Testis (tissue), 3 donors: ENCODE results near the gene HTR2B. TPM values are rescaled to one million over a fixed set of nuclear protein-coding genes. Genes with fewer than 3 reads are reported as not detected.
"Not testable (repeated sequence)": the region's sequence is repeated elsewhere in the genome, so short reads cannot be mapped to it uniquely, and the experiment has no call there.

ENCODE experiments used
- DNase-seq: peaks from one replicate; pipeline ENCODE4 v3.0.0-alpha.2; 2019
- H3K27ac ChIP-seq, 2 donors: fragments of 200-600 bp; sonication (generic); one replicate each; pipeline ENCODE4 v1.5.1; 2019
- H3K27me3 ChIP-seq: fragments of 200-600 bp; sonication (generic); one replicate; pipeline ENCODE4 v1.5.1; 2019
- H3K36me3 ChIP-seq: fragments of 200-600 bp; sonication (generic); one replicate; pipeline ENCODE4 v1.5.1; 2017; ENCODE audit warnings: low read depth; ENCODE audit errors: missing control alignments
- H3K4me1 ChIP-seq: fragments of 200-600 bp; sonication (generic); one replicate; pipeline ENCODE4 v1.5.1; 2019
- H3K4me3 ChIP-seq, 2 donors: fragments of 200-600 bp; sonication (generic); one replicate each; pipeline ENCODE4 v1.5.1; 2017 to 2019
- H3K9me3 ChIP-seq: fragments of 200-600 bp; sonication (generic); one replicate; pipeline ENCODE4 v1.5.1; 2017
- CTCF ChIP-seq, 3 experiments: fragments of 450-650 bp in 2 of 3; fragments of 200-600 bp in 1 of 3; sonication (generic) in 1 of 3; IDR thresholded peaks; one replicate each; pipeline ENCODE4 v1.5.1; 2016 to 2019; ENCODE audit warnings: antibody characterized with exemption in 3 of 3, mild to moderate bottlenecking in 2 of 3, moderate library complexity in 1 of 3
- POLR2A ChIP-seq: fragments of 450-650 bp; IDR thresholded peaks from one replicate; pipeline ENCODE4 v1.6.1; 2017; ENCODE audit warnings: antibody characterized with exemption, mild to moderate bottlenecking, moderate library complexity
- WGBS, 2 donors: methylation state at CpG; one replicate each; pipeline ENCODE4 v1.1.5; 2018; 5-methylcytosine and 5-hydroxymethylcytosine counted together
- intact Hi-C: fragments of 100-400 bp; cut with DNase I; formaldehyde crosslinking; loops from one replicate; pipeline ENCODE4 v1.15.1; 2023; ENCODE audit warnings: low total_unique reads
- polyA plus RNA-seq: library from polyadenylated mRNA; stranded (reverse); fragments of 350-450 nt; fragmentation: Illumina TruSeq; extraction: RNeasy Lipid Tissue Mini Kit (QIAGEN cat#74804); gene quantifications from one replicate; pipeline ENCODE4 v1.2.3, GENCODE V29; 2014; ENCODE audit warnings: low read depth, low replicate concordance; ENCODE audit not compliant: insufficient read depth
- total RNA-seq, 2 donors: library from RNA; depleted of rRNA; stranded (reverse); fragments of >200 nt; gene quantifications; one replicate each; pipeline ENCODE4 v1.2.3, GENCODE V29; 2016

HTR2B gene
- total and polyA plus RNA-seq, 3 donors from 2014 or later, result 0.16 to 0.71 (median 0.37) TPM

GRCh38 chr2:231152800-231153557 is 28.1 kb upstream of the HTR2B start:
- no peaks in the 10 kb centered on the region for H3K9me3 ChIP-seq
- H3K4me3 ChIP-seq, result no peak overlapping the region
- H3K36me3 ChIP-seq, result no peaks in the 10 kb centered on the region
- H3K4me1 ChIP-seq, result no peaks in the 10 kb centered on the region
- H3K27me3 ChIP-seq, result no peaks in the 10 kb centered on the region
- intact Hi-C loops, result no loop called here
- no peak overlapping the region for H3K27ac ChIP-seq
- WGBS, 2 donors, result 66 to 68% methylated on average over 8 of the region's 8 CpGs
- no peak for DNase-seq
- TF ChIP-seq CTCF (IDR thresholded peaks at IDR 0.05), result no peak
- TF ChIP-seq POLR2A, result no peak

DNA sequence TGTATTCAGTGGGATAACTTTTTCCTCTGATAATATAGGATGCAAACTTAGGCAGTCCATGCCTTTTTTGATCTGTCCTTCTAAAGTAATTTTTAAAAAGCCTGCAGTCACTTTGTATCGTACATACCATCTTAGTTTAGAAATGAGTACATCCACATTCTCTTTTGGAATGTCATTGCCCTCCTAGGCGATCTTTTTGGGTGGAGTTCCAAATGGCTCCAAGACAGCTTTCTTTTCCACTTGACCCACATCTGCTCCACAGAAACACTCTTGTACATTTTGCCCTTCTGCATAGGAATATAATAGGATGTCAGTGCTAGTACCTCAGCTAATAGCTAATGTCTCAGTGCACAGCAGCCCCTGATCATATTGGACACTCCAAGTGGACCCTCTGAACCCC is 21.8 kb upstream of the HTR2B start:
- TF ChIP-seq CTCF (IDR thresholded peaks at IDR 0.05) (no peak), POLR2A (no peak)
- Histone ChIP-seq H3K9me3 (no peaks in the 10 kb centered on the region), H3K4me1 (no peaks in the 10 kb centered on the region), H3K27ac (no peak overlapping the region), H3K4me3 (no peak overlapping the region), H3K27me3 (no peaks in the 10 kb centered on the region), H3K36me3 (no peaks in the 10 kb centered on the region)
- WGBS, 2 donors, result 62 to 84% methylated on average over 2 of the region's 2 CpGs
- DNase-seq, result no peak
- intact Hi-C loops, result no loop called here

- TF ChIP-seq POLR2A, result no peak
- no peak for TF ChIP-seq CTCF (IDR thresholded peaks at IDR 0.05)
- H3K4me3 ChIP-seq, result no peak overlapping the region
- 96 to 97% methylated on average over 6 of the region's 6 CpGs for WGBS, 2 donors
Observed at GRCh38 chr2:231144896-231145295, 20.1 kb upstream of the HTR2B start.

DNA sequence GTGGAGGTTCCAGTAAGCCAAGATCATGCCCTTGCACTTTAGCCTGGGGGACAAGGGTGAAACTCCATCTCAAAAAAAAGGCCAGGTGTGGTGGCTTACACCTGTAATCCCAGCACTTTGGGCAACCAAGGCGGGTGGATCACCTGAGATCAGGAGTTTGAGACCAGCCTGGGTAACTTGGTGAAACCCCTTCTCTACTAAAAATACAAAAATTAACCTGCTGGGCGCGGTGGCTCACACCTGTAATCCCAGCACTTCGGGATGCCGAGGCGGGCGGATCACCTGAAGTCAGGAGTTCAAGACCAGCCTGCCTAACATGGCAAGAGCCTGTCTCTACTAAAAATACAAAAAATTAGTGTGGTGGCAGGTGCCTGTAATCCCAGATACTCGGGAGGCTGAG is 16.0 kb upstream of the HTR2B start:
- intact Hi-C loops, DNase-seq, H3K27me3 ChIP-seq, H3K4me3 ChIP-seq, H3K27ac ChIP-seq, H3K4me1 ChIP-seq, H3K9me3 ChIP-seq, H3K36me3 ChIP-seq: not testable (repeated sequence)
- 96% methylated on average over 8 of the region's 8 CpGs for WGBS, 2 donors

More at GRCh38 chr2:231144896-231145295, 20.1 kb upstream of the HTR2B start:
- H3K27me3 ChIP-seq, result no peaks in the 10 kb centered on the region
- H3K4me1 ChIP-seq, result no peaks in the 10 kb centered on the region
- H3K27ac ChIP-seq, result no peak overlapping the region
- intact Hi-C loops, result no loop called here
- no peaks in the 10 kb centered on the region for H3K36me3 ChIP-seq
- H3K9me3 ChIP-seq, result no peaks in the 10 kb centered on the region
- DNase-seq, result no peak

DNA sequence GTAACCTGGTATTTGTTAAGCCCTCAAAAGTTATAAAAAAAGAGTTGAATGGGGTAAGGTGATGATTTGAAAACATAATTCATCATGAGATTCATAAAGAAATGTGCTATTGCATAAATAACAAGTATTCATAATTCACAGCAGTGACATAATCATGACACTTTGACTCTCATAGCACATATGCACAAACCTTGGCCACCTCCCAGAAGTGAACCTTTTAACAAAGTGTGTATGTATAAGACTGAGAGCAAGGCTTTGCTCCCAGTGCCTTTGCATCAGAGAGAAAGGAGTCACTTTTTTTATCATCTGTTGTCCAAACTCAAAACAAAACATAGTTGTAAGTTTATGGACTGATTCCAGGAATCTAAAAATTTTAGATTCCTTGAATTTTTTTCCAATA is 15.0 kb upstream of the HTR2B start:
- Histone ChIP-seq H3K4me3 (no peak overlapping the region), H3K36me3 (no peaks in the 10 kb centered on the region), H3K4me1 (no peaks in the 10 kb centered on the region), H3K27me3 (no peaks in the 10 kb centered on the region), H3K27ac (no peak overlapping the region), H3K9me3 (no peaks in the 10 kb centered on the region)
- intact Hi-C loops, result no loop called here
- TF ChIP-seq CTCF (IDR thresholded peaks at IDR 0.05), result no peak
- no peak for TF ChIP-seq POLR2A
- DNase-seq, result no peak
